ENCODE measurements around the gene LCN6.

Gene LCN6

GRCh38 chr9:136725612-136726011, 22.7 kb downstream of the LCN6 start:
- Mint-ChIP-seq H3K4me1 (peaks cover 32% of the 10 kb centered on the region), H3K27ac (peak overlapping the region; percentile 49), H3K27me3 (peaks cover 5% of the 10 kb centered on the region), H3K4me3 (no peak overlapping the region), H3K36me3 (peaks cover 34% of the 10 kb centered on the region), H3K9me3 (no peaks in the 10 kb centered on the region)
- CTCF ChIA-PET = interaction anchor here (1.9 kb wide), 1 partner anchor 11 kb away, joined by 5 read pairs; no protein-coding TSS in a partner anchor
- DNase-seq = no peak

GRCh38 chr9:136724772-136725171, 23.6 kb downstream of the LCN6 start:
- Mint-ChIP-seq H3K27me3 (peaks cover 5% of the 10 kb centered on the region), H3K27ac (no peak overlapping the region), H3K4me3 (no peak overlapping the region), H3K36me3 (peaks cover 34% of the 10 kb centered on the region), H3K9me3 (no peaks in the 10 kb centered on the region), H3K4me1 (peaks cover 32% of the 10 kb centered on the region)
- no peak for DNase-seq
- CTCF ChIA-PET = no interaction called here

- Mint-ChIP-seq H3K36me3 (peaks cover 34% of the 10 kb centered on the region), H3K27ac (no peak overlapping the region), H3K9me3 (no peaks in the 10 kb centered on the region), H3K4me3 (no peak overlapping the region), H3K27me3 (peaks cover 5% of the 10 kb centered on the region), H3K4me1 (peaks cover 26% of the 10 kb centered on the region)
- DNase-seq = no peak
- CTCF ChIA-PET = no interaction called here
Observed at GRCh38 chr9:136723989-136724388, 24.3 kb downstream of the LCN6 start.

GRCh38 chr9:136723362-136723976, 24.9 kb downstream of the LCN6 start:
- CTCF ChIA-PET = no interaction called here
- Mint-ChIP-seq H3K27me3 (peaks cover 7% of the 10 kb centered on the region), H3K36me3 (peaks cover 34% of the 10 kb centered on the region), H3K9me3 (no peaks in the 10 kb centered on the region), H3K4me3 (no peak overlapping the region), H3K4me1 (peaks cover 26% of the 10 kb centered on the region), H3K27ac (no peak overlapping the region)
- no peak for DNase-seq

- peaks cover 26% of the 10 kb centered on the region for H3K4me1 Mint-ChIP-seq
- no peak overlapping the region for H3K27ac Mint-ChIP-seq
- DNase-seq = no peak
- CTCF ChIA-PET = no interaction called here
- H3K27me3 Mint-ChIP-seq = peaks cover 8% of the 10 kb centered on the region
- no peak overlapping the region for H3K4me3 Mint-ChIP-seq
- no peaks in the 10 kb centered on the region for H3K9me3 Mint-ChIP-seq
- peaks cover 34% of the 10 kb centered on the region for H3K36me3 Mint-ChIP-seq
Observed at GRCh38 chr9:136722969-136723356, 25.4 kb downstream of the LCN6 start.

- no peak for DNase-seq
- peaks cover 5% of the 10 kb centered on the region for H3K27me3 Mint-ChIP-seq
- no peak overlapping the region for H3K27ac Mint-ChIP-seq
- H3K9me3 Mint-ChIP-seq = no peaks in the 10 kb centered on the region
- no peak overlapping the region for H3K4me3 Mint-ChIP-seq
- peaks cover 32% of the 10 kb centered on the region for H3K36me3 Mint-ChIP-seq
- peaks cover 26% of the 10 kb centered on the region for H3K4me1 Mint-ChIP-seq
- CTCF ChIA-PET = no interaction called here
Observed at GRCh38 chr9:136722093-136722968, 26.0 kb downstream of the LCN6 start.

GRCh38 chr9:136721339-136722092, 26.8 kb downstream of the LCN6 start:
- Mint-ChIP-seq H3K4me1 (peaks cover 22% of the 10 kb centered on the region), H3K27ac (no peak overlapping the region), H3K4me3 (no peak overlapping the region), H3K9me3 (no peaks in the 10 kb centered on the region), H3K27me3 (peaks cover 3% of the 10 kb centered on the region), H3K36me3 (peaks cover 27% of the 10 kb centered on the region)
- no peak for DNase-seq
- CTCF ChIA-PET = no interaction called here

- peaks cover 7% of the 10 kb centered on the region for H3K27me3 Mint-ChIP-seq
- CTCF ChIA-PET = interaction anchor here (3.4 kb wide), 1 partner anchor 7 kb away, joined by 13 read pairs; no protein-coding TSS in a partner anchor
- H3K4me3 Mint-ChIP-seq = no peak overlapping the region
Observed at GRCh38 chr9:136720898-136721338, 27.4 kb downstream of the LCN6 start.

GRCh38 chr9:136720251-136720897, 28.0 kb downstream of the LCN6 start:
- no peak overlapping the region for H3K4me3 Mint-ChIP-seq
- H3K27me3 Mint-ChIP-seq = peaks cover 12% of the 10 kb centered on the region
- DNase-seq = no peak
- no peak overlapping the region for H3K27ac Mint-ChIP-seq
- peaks cover 17% of the 10 kb centered on the region for H3K36me3 Mint-ChIP-seq
- H3K9me3 Mint-ChIP-seq = no peaks in the 10 kb centered on the region
- CTCF ChIA-PET = interaction anchor here (3.4 kb wide), 1 partner anchor 8 kb away, joined by 13 read pairs; no protein-coding TSS in a partner anchor
- peaks cover 10% of the 10 kb centered on the region for H3K4me1 Mint-ChIP-seq

More at GRCh38 chr9:136720898-136721338, 27.4 kb downstream of the LCN6 start:
- H3K36me3 Mint-ChIP-seq = peaks cover 22% of the 10 kb centered on the region
- peaks cover 16% of the 10 kb centered on the region for H3K4me1 Mint-ChIP-seq
- no peak overlapping the region for H3K27ac Mint-ChIP-seq
- DNase-seq = no peak
- H3K9me3 Mint-ChIP-seq = no peaks in the 10 kb centered on the region

- no peak for DNase-seq
- peaks cover 5% of the 10 kb centered on the region for H3K4me1 Mint-ChIP-seq
Observed at GRCh38 chr9:136719195-136719880, 29.0 kb downstream of the LCN6 start.

GRCh38 chr9:136718345-136719194, 29.8 kb downstream of the LCN6 start:
- H3K27me3 Mint-ChIP-seq = peaks cover 30% of the 10 kb centered on the region
- no peak overlapping the region for H3K27ac Mint-ChIP-seq
- no peak overlapping the region for H3K4me3 Mint-ChIP-seq
- CTCF ChIA-PET = interaction anchor here (0.9 to 3.4 kb wide), 2 partner anchors 10 to 231 kb away, joined by 3 to 13 read pairs; no protein-coding TSS in a partner anchor
- peaks cover 4% of the 10 kb centered on the region for H3K36me3 Mint-ChIP-seq
- H3K9me3 Mint-ChIP-seq = no peaks in the 10 kb centered on the region
- peaks cover under 1% of the 10 kb centered on the region for H3K4me1 Mint-ChIP-seq
- DNase-seq = no peak

More at GRCh38 chr9:136719195-136719880, 29.0 kb downstream of the LCN6 start:
- CTCF ChIA-PET = interaction anchor here (0.9 to 3.4 kb wide), 2 partner anchors 9 to 231 kb away, joined by 3 to 13 read pairs; no protein-coding TSS in a partner anchor
- no peaks in the 10 kb centered on the region for H3K9me3 Mint-ChIP-seq
- peaks cover 11% of the 10 kb centered on the region for H3K36me3 Mint-ChIP-seq
- H3K27ac Mint-ChIP-seq = no peak overlapping the region
- H3K27me3 Mint-ChIP-seq = peaks cover 23% of the 10 kb centered on the region
- H3K4me3 Mint-ChIP-seq = no peak overlapping the region

GRCh38 chr9:136717399-136717798, 30.9 kb downstream of the LCN6 start:
- H3K4me1 Mint-ChIP-seq = no peaks in the 10 kb centered on the region
- H3K27ac Mint-ChIP-seq = no peak overlapping the region
- peaks cover 41% of the 10 kb centered on the region for H3K27me3 Mint-ChIP-seq
- DNase-seq = no peak
- CTCF ChIA-PET = interaction anchor here (3.4 kb wide), 1 partner anchor 11 kb away, joined by 13 read pairs; no protein-coding TSS in a partner anchor
- peaks cover 3% of the 10 kb centered on the region for H3K36me3 Mint-ChIP-seq
- no peak overlapping the region for H3K4me3 Mint-ChIP-seq
- no peaks in the 10 kb centered on the region for H3K9me3 Mint-ChIP-seq

Data from activated naive CD4-positive, alpha-beta T cell treated with anti-CD3 and anti-CD28 coated beads, Interleukin-2, amount 10 ng/mL, durations not matched to agents 7 days and 5 days (primary cell).